Stomach (tissue), 9 donors: Measurements from ENCODE around the gene CMTM4. TPM values are rescaled to one million over a fixed set of nuclear protein-coding genes. Genes with fewer than 3 reads are reported as not detected.

ENCODE experiments used
- DNase-seq, 2 donors: peaks; one replicate each; pipeline versions ENCODE4 v3.0.0 to v3.0.0-alpha.2; 2013 to 2019
- H3K27ac ChIP-seq, 5 donors: fragments of 200-600 bp in 4 of 5; sonication (generic) in 4 of 5; one replicate each; pipeline ENCODE4 v1.5.1; 2013 to 2019; ENCODE audit warnings: mild to moderate bottlenecking in 1 of 5, moderate library complexity in 1 of 5
- H3K27me3 ChIP-seq, 3 donors: fragments of 200-600 bp; sonication (generic); one replicate each; pipeline ENCODE4 v1.5.1; 2017 to 2019; ENCODE audit warnings: mixed run types in 1 of 3
- H3K36me3 ChIP-seq, 4 donors: fragments of 200-600 bp; sonication (generic); 1 replicate in 3 of 4; 2 replicates in 1 of 4; pipeline ENCODE4 v1.5.1; 2016 to 2019
- H3K4me1 ChIP-seq, 4 donors: fragments of 200-600 bp; sonication (generic); one replicate each; pipeline ENCODE4 v1.5.1; 2016 to 2019
- H3K4me3 ChIP-seq, 4 donors: fragments of 200-600 bp; sonication (generic) in 3 of 4; one replicate each; pipeline ENCODE4 v1.5.1; 2016 to 2019; ENCODE audit warnings: mild to moderate bottlenecking in 1 of 4
- H3K9me3 ChIP-seq, 4 donors: fragments of 200-600 bp; sonication (generic); one replicate each; pipeline ENCODE4 v1.5.1; 2016 to 2019
- EP300 ChIP-seq: sonication (generic); formaldehyde crosslinking; IDR thresholded peaks from one replicate; pipeline ENCODE4 v1.6.1; 2017; ENCODE audit warnings: antibody characterized with exemption
- POLR2A ChIP-seq, 4 donors: fragments of 450-650 bp; IDR thresholded peaks; one replicate each; pipeline ENCODE4 v1.6.1; 2016; ENCODE audit warnings: antibody characterized with exemption in 4 of 4, control low read depth in 2 of 4, mild to moderate bottlenecking in 1 of 4, moderate library complexity in 1 of 4
- POLR2AphosphoS5 ChIP-seq, 3 donors: sonication (generic); formaldehyde crosslinking; IDR thresholded peaks; one replicate each; pipeline ENCODE4 v1.6.1; 2016; ENCODE audit warnings: antibody characterized with exemption in 3 of 3
- WGBS, 5 donors: extraction: QIAGEN DNeasy Blood & Tissue Kit in 3 of 5; methylation state at CpG; one replicate each; pipeline versions ENCODE4 v1.1.5 to v1.1.7; 2013 to 2018; 5-methylcytosine and 5-hydroxymethylcytosine counted together
- intact Hi-C: fragments of 100-400 bp; cut with DNase I; formaldehyde crosslinking; loops from one replicate; pipeline ENCODE4 v1.15.1; 2023; ENCODE audit warnings: low total_unique reads
- polyA plus RNA-seq, 3 donors: library from polyadenylated mRNA; stranded (reverse); fragments of 200-250 nt; gene quantifications; one replicate each; pipeline ENCODE4 v1.2.3, GENCODE V29; 2013
- total RNA-seq, 5 donors: library from RNA; depleted of rRNA; stranded (reverse); fragments of >200 nt; gene quantifications; one replicate each; pipeline versions ENCODE4 v1.1.0 to v1.2.3, GENCODE V29; 2014 to 2016
- TF ChIP-seq, protein P1 (sequence below), 7 experiments: fragments of 450-650 bp in 4 of 7; fragments of 200-600 bp in 3 of 7; sonication (generic) in 3 of 7; IDR thresholded peaks; one replicate each; pipeline ENCODE4 v1.5.1; 2016 to 2019; ENCODE audit warnings: antibody characterized with exemption in 7 of 7, control low read depth in 2 of 7, mild to moderate bottlenecking in 1 of 7
- donor health status: healthy with polysubstance abuse.
- donor health status: Bipolar disorder and iron deficiency.
- donor health status: healthy.

CMTM4 gene
- total and polyA plus RNA-seq, 8 donors: 10.5 to 244 (median 42.1) TPM

DNA sequence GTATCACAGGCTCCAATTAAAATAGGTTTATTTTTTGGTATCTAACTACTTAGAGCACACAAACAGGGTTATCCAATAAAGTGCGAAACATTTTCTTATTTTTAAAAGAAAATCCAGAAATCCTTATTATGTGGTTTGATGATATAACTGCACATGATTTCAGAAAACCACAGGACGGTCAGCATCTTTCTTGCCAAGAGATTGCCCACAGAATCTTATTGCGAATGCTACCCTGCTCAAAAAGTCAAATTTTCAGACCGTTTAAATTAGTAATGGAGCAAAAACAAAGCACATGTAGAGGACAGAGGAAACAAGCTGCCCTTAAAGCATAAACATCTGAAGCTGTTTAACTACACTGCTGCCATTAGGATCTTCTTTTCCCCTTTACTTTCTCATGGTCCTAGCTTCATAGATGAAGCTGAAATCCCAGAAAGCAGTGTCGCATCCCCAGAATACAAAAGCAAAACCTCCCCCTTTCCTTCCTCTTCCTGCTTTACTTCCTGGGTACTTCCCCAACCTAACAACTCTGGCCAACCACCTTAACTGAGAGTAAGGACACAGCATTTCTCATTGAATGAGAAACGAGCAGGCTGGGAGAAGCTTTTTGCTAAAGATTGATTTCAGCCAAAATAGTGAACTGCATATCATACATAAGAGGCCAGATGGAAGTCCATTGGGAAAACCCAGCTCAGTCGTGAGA, 43.7 kb downstream of the CMTM4 start:
- intact Hi-C loops: no loop called here
- Histone ChIP-seq H3K4me1 (peaks cover 23 to 59% (median 49%) of the 10 kb centered on the region in 4 donors), H3K27ac (peak overlapping the region in 4 of 5 donors; percentile 42 to 50 (median 48)), H3K27me3 (no peaks in the 10 kb centered on the region), H3K9me3 (no peaks in the 10 kb centered on the region), H3K4me3 (no peak overlapping the region), H3K36me3 (no peaks in the 10 kb centered on the region)
- WGBS, 5 donors: 64 to 74% (median 67%) methylated on average over 7 of the region's 7 CpGs
- TF ChIP-seq POLR2AphosphoS5 (IDR thresholded peaks at IDR 0.05): no peak
- TF ChIP-seq, protein P1, sequence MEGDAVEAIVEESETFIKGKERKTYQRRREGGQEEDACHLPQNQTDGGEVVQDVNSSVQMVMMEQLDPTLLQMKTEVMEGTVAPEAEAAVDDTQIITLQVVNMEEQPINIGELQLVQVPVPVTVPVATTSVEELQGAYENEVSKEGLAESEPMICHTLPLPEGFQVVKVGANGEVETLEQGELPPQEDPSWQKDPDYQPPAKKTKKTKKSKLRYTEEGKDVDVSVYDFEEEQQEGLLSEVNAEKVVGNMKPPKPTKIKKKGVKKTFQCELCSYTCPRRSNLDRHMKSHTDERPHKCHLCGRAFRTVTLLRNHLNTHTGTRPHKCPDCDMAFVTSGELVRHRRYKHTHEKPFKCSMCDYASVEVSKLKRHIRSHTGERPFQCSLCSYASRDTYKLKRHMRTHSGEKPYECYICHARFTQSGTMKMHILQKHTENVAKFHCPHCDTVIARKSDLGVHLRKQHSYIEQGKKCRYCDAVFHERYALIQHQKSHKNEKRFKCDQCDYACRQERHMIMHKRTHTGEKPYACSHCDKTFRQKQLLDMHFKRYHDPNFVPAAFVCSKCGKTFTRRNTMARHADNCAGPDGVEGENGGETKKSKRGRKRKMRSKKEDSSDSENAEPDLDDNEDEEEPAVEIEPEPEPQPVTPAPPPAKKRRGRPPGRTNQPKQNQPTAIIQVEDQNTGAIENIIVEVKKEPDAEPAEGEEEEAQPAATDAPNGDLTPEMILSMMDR (IDR thresholded peaks at IDR 0.05): no peak
- no peak for TF ChIP-seq EP300
- no peak for TF ChIP-seq POLR2A (IDR thresholded peaks at IDR 0.05)
- no peak for DNase-seq

DNA sequence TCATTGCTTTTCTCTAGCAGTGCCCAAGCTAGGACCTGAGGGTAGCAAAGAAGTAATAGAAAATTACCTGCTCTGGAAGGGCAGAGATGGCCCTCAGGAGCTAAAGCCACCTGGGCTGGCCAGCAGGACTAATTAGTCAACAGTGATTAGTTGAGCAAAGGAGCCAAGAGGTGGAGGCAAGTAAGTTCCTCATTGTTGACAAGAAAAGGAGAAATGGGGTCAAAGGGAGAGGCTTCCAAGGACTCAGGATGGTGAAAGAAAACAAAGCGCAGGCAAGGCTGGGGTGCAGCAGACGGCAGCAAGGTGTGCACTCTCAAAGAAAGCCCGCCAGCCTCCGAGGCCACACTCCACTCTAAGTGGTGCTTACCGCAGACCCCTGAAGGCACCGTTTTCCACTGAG, 44.6 kb downstream of the CMTM4 start:
- no peak overlapping the region for H3K4me3 ChIP-seq
- WGBS, 5 donors: 40 to 77% (median 52%) methylated on average over 6 of the region's 6 CpGs
- TF ChIP-seq EP300: no peak
- TF ChIP-seq POLR2AphosphoS5 (IDR thresholded peaks at IDR 0.05): peak in 1 of 3 donors; percentile 76
- intact Hi-C loops: no loop called here
- no peaks in the 10 kb centered on the region for H3K9me3 ChIP-seq
- no peaks in the 10 kb centered on the region for H3K36me3 ChIP-seq
- H3K27me3 ChIP-seq: no peaks in the 10 kb centered on the region
- peak; percentile 32 to 37 for DNase-seq
- peaks cover 23 to 57% (median 49%) of the 10 kb centered on the region in 4 donors for H3K4me1 ChIP-seq
- H3K27ac ChIP-seq: peak overlapping the region; percentile 7 to 76 (median 42)

DNA sequence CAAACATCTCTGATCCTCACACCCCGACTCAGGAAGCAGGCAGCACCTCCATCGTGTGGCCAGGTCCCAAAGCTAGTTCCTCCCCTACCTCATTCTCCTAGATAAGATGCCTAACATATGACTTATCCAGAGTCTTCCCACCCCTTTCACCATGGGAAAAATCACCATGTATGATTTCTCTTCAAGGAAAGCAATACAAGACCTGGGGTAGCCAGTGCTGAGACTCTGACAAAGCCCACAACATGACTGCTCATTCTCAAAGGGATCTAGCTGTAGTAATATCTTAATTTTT, 45.1 kb downstream of the CMTM4 start:
- intact Hi-C loops: no loop called here
- 45 to 76% (median 57%) methylated on average over 2 of the region's 2 CpGs for WGBS, 5 donors

DNA sequence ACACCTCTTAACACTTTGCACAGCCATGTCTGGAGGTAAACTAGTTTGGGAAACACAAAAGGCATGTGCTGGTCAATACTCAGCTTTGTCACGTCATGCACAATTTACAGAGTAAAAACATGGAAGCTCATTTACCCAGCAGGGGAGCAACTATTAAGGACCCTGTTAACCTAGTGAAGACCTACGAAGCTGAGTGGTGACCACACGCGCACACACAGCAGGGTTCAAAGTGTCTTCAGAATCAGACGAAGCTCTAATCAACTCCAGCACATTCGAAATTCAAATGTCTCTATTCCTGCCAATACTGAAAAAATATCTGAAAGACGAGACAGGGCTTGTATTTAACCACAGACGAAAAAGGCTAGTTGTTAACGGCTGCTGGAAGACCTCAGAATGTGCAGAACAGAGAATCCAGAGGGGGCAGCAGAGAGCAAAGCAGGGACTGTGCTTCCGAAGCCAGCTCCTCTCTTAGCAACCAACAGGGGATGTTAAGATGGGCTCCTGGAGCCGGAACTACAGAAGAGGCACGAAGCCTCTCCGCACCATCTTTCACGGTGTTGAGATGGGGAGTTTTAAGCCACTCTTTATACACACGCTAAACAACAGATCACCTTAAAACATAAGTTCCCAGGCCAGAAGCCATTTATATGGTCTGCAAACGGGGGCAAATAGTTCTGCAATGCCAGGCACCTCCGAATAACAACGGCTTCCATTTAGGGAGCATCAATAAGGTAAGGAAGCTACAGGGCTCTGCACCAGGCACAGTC, 45.7 kb downstream of the CMTM4 start:
- Histone ChIP-seq H3K4me1 (peaks cover 23 to 57% (median 49%) of the 10 kb centered on the region in 4 donors), H3K4me3 (peak overlapping the region in 1 of 4 donors; percentile 14), H3K36me3 (no peaks in the 10 kb centered on the region), H3K27me3 (no peaks in the 10 kb centered on the region), H3K27ac (peak overlapping the region in 4 of 5 donors; percentile 41 to 70 (median 44)), H3K9me3 (no peaks in the 10 kb centered on the region)
- DNase-seq: peak; percentile 78 to 96
- intact Hi-C loops: no loop called here
- WGBS, 5 donors: 24 to 31% (median 28%) methylated on average over 17 to 18 of the region's 18 CpGs
- TF ChIP-seq POLR2AphosphoS5 (IDR thresholded peaks at IDR 0.05): peak in 1 of 3 donors; percentile 33
- no peak for TF ChIP-seq POLR2A (IDR thresholded peaks at IDR 0.05)
- TF ChIP-seq, protein P1 (IDR thresholded peaks at IDR 0.05): peak in 5 of 7 experiments; percentile 69 to 93 (median 79)
- no peak for TF ChIP-seq EP300

More for the DNA sequence above, 45.1 kb downstream of the CMTM4 start:
- no peak for DNase-seq
- Histone ChIP-seq H3K27ac (peak overlapping the region in 4 of 5 donors; percentile 2 to 42 (median 8)), H3K36me3 (no peaks in the 10 kb centered on the region), H3K4me3 (peak overlapping the region in 1 of 4 donors; percentile 14), H3K4me1 (peaks cover 23 to 57% (median 49%) of the 10 kb centered on the region in 4 donors), H3K9me3 (no peaks in the 10 kb centered on the region), H3K27me3 (no peaks in the 10 kb centered on the region)
- TF ChIP-seq, protein P1 (IDR thresholded peaks at IDR 0.05): no peak
- TF ChIP-seq POLR2A (IDR thresholded peaks at IDR 0.05) (no peak), POLR2AphosphoS5 (IDR thresholded peaks at IDR 0.05) (no peak), EP300 (no peak)
